Right lobe of liver (tissue), 6 donors: ENCODE data around the gene RSPH4A. TPM values are rescaled to one million over a fixed set of nuclear protein-coding genes. Genes with fewer than 3 reads are reported as not detected.

Experiments used
- ATAC-seq, 4 donors: fragments of 200-7000 bp; cut with Tn5 transposase; one replicate each; pipeline ENCODE4 v1.9.1; 2020; ENCODE audit warnings: mild to moderate bottlenecking in 4 of 4, moderate library complexity in 4 of 4
- DNase-seq, 3 donors: peaks; one replicate each; pipeline ENCODE4 v3.0.0-alpha.2; 2020
- H3K27ac ChIP-seq, 3 donors: fragments of 200-600 bp; one replicate each; pipeline ENCODE4 v1.8.0; 2022
- H3K27me3 ChIP-seq, 2 donors: fragments of 200-600 bp; one replicate each; pipeline ENCODE4 v1.8.0; 2022
- H3K36me3 ChIP-seq, 4 donors: fragments of 200-600 bp; sonication (generic) in 1 of 4; one replicate each; pipeline versions ENCODE4 v1.5.1 to v1.8.0; 2017 to 2022; ENCODE audit warnings: control low read depth in 1 of 4
- H3K4me1 ChIP-seq, 4 donors: fragments of 200-600 bp; sonication (generic) in 1 of 4; one replicate each; pipeline versions ENCODE4 v1.5.1 to v1.8.0; 2017 to 2022; ENCODE audit warnings: control low read depth in 1 of 4
- H3K4me3 ChIP-seq, 3 donors: fragments of 200-600 bp; one replicate each; pipeline ENCODE4 v1.8.0; 2022
- H3K9me3 ChIP-seq, 4 donors: fragments of 200-600 bp; sonication (generic) in 1 of 4; one replicate each; pipeline versions ENCODE4 v1.5.1 to v1.8.0; 2017 to 2022; ENCODE audit warnings: control low read depth in 1 of 4
- POLR2A ChIP-seq: fragments of 450-650 bp; IDR thresholded peaks from one replicate; pipeline ENCODE4 v1.6.1; 2017; ENCODE audit warnings: antibody characterized with exemption, mild to moderate bottlenecking
- WGBS: methylation state at CpG from one replicate; pipeline ENCODE4 v1.1.6; 2018; ENCODE audit warnings: low coverage, low lambda C conversion rate; ENCODE audit not compliant: insufficient coverage; ENCODE audit errors: missing lambda C conversion rate; 5-methylcytosine and 5-hydroxymethylcytosine counted together
- intact Hi-C, 2 donors: fragments of 100-400 bp; cut with DNase I; formaldehyde crosslinking; loops; one replicate each; pipeline versions ENCODE4 v1.11.2 to v1.14.1; 2022
- total RNA-seq, 6 experiments: library from RNA; depleted of rRNA in 2 of 6; stranded (reverse); fragments of >200 nt in 2 of 6; fragmentation: NEBNext Ultra II Directional in 3 of 6; extraction: Animal tissue kit (Norgen Biotek cat#: 25700) in 3 of 6; gene quantifications; one replicate each; pipeline versions ENCODE4 v1.1.0 to v1.2.4, GENCODE V29; 2016 to 2023
- TF ChIP-seq, protein P1 (sequence below), 4 donors: fragments of 200-600 bp in 3 of 4; fragments of 450-650 bp in 1 of 4; IDR thresholded peaks; one replicate each; pipeline versions ENCODE4 v1.5.1 to v1.8.0; 2016 to 2022; ENCODE audit warnings: antibody characterized with exemption in 4 of 4, mild to moderate bottlenecking in 2 of 4
- donor health status: DM: no; HTN: yes; CAD: no.
- donor health status: DM: no; HTN: no; CAD: no.
- donor health status: DM: no; HTN: no; CAD: no.
- donor health status: DM: no; HTN: yes; CAD: no.
- donor health status: DM: no; HTN: yes; CAD: no.

The RSPH4A gene
- total RNA-seq, 6 experiments from 2014 or later, result 0.06 to 0.18 (median 0.16) TPM; not detected in 3

DNA sequence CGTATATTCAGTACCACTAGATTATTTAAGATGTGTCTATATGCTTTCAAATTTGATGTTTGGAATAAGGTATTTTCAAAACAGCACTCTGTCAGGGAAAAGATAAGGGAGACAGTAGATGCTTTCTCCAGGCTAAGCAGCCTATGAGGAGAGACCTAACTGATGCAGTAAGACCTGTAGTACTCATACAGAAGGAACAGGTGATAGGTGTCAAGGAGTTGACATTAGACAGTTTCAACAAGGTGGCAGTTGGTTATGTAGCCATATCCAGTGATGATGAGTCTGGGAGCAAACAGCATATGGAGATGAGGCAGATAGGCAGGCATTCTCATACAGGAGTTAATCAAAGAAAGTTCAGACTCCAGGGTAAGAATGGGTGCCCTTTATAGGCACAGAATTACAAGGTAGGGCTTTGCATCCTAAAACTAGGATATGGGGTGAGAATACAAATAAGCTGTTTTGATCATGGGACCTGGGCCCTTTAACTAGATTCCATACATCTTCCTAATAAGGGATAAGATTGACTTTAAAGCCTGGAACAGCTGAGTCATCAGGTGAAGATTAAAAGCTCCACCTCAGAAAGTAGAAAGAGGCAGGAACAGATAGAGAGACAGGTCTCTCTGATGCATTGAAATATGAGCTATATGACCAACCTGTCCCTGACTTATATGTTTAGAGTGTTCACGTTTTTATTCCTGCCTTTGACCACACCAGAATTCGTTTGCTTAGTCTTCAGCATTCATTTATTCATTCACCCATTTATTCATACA lies 7.9 kb downstream of the RSPH4A start:
- no peak for ATAC-seq
- WGBS, result 55% methylated on average over 3 of the region's 3 CpGs
- TF ChIP-seq POLR2A, result no peak
- TF ChIP-seq, protein P1, sequence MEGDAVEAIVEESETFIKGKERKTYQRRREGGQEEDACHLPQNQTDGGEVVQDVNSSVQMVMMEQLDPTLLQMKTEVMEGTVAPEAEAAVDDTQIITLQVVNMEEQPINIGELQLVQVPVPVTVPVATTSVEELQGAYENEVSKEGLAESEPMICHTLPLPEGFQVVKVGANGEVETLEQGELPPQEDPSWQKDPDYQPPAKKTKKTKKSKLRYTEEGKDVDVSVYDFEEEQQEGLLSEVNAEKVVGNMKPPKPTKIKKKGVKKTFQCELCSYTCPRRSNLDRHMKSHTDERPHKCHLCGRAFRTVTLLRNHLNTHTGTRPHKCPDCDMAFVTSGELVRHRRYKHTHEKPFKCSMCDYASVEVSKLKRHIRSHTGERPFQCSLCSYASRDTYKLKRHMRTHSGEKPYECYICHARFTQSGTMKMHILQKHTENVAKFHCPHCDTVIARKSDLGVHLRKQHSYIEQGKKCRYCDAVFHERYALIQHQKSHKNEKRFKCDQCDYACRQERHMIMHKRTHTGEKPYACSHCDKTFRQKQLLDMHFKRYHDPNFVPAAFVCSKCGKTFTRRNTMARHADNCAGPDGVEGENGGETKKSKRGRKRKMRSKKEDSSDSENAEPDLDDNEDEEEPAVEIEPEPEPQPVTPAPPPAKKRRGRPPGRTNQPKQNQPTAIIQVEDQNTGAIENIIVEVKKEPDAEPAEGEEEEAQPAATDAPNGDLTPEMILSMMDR (IDR thresholded peaks at IDR 0.05), result no peak
- no peak for DNase-seq
- intact Hi-C loops, result no loop called here
- Histone ChIP-seq H3K27ac (no peak overlapping the region), H3K9me3 (no peaks in the 10 kb centered on the region), H3K36me3 (no peaks in the 10 kb centered on the region), H3K4me3 (no peak overlapping the region), H3K4me1 (no peaks in the 10 kb centered on the region), H3K27me3 (no peaks in the 10 kb centered on the region)

DNA sequence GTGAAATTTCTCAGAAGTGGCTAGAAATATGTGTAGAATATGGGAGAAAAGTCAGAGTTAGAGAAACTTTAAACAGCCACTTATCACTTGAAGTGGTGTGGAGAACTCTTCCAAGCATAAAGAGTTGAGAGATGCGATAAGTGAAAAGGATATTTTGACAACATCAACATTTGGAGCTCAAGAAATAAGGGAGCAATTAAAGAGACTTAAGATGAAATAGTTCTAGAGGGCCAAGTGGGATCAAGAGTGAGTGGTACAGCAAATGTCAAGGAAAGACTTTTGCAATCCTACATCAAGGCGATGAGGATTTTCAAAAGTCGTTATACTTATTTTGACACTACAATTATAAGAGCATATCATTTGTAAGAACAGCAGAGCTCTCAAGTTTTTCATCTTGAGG lies 9.6 kb downstream of the RSPH4A start:
- DNase-seq (no peak), ATAC-seq (no peak)
- Histone ChIP-seq H3K36me3 (no peaks in the 10 kb centered on the region), H3K4me1 (no peaks in the 10 kb centered on the region), H3K27me3 (no peaks in the 10 kb centered on the region), H3K27ac (no peak overlapping the region), H3K9me3 (no peaks in the 10 kb centered on the region), H3K4me3 (no peak overlapping the region)
- TF ChIP-seq, protein P1 (IDR thresholded peaks at IDR 0.05), result no peak
- TF ChIP-seq POLR2A, result no peak
- 97% methylated on average over 3 of the region's 3 CpGs for WGBS
- intact Hi-C loops, result no loop called here

DNA sequence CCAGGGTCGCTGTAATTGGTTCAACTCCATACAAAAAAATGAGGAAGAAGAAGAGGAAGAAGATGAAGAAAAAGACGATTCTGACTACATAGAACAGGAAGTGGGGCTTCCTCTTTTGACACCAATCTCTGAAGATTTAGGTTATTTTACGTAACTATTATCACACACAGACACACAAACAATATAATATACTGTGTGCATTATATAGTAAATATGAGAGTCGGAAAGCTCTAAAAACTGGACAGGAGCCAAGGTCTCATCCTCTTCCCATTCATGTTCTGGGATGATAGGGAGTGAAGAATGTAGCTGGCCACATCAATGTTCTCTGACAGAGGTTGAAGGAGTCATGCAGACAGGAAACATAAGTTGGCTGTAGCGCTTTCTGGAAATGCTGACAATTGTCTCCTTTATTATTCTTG lies 13.3 kb downstream of the RSPH4A start:
- no peak for DNase-seq
- TF ChIP-seq, protein P1 (IDR thresholded peaks at IDR 0.05), result no peak
- TF ChIP-seq POLR2A, result no peak
- 49% methylated on average over 5 of the region's 5 CpGs for WGBS
- intact Hi-C loops, result no loop called here
- peak in 3 of 4 donors; percentile 59 to 83 (median 65) for ATAC-seq
- H3K36me3 ChIP-seq, result no peaks in the 10 kb centered on the region
- no peak overlapping the region for H3K27ac ChIP-seq
- no peaks in the 10 kb centered on the region for H3K4me1 ChIP-seq
- no peak overlapping the region for H3K4me3 ChIP-seq
- H3K27me3 ChIP-seq, result no peaks in the 10 kb centered on the region
- no peaks in the 10 kb centered on the region for H3K9me3 ChIP-seq

DNA sequence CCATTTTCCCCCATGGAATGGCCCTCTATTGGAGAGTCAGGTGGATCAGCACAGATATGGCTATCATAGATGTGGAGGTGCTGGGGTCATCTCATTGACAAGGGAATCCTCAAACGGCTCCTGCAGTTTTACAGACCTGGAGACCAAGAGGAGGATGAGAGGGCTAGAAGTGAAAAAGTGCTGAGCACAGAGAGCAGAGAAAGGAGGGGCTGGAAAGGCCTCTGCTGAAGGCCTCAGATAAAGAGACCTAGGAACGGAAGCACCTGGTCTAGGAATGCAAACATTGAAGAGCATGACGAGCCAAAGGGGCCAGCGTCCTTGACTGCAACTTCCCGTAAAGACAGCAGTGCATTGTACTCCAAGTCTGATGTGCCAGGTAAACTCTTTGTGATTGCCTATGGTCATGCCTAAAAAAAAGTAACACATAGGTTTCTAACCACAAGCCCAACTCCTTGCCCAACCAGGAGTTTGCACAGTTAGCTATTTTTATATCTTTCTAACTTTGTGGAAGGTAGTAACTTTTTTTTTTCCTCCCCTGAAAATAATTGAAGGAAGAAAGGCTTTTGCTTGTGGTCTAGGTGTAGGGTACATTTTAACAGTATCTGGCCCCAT lies 15.2 kb downstream of the RSPH4A start:
- Histone ChIP-seq H3K9me3 (no peaks in the 10 kb centered on the region), H3K27ac (no peak overlapping the region), H3K27me3 (no peaks in the 10 kb centered on the region), H3K4me1 (no peaks in the 10 kb centered on the region), H3K4me3 (no peak overlapping the region), H3K36me3 (no peaks in the 10 kb centered on the region)
- TF ChIP-seq, protein P1 (IDR thresholded peaks at IDR 0.05), result no peak
- TF ChIP-seq POLR2A, result no peak
- peak; percentile 42 to 86 (median 80) for ATAC-seq
- WGBS, result 47% methylated on average over 5 of the region's 5 CpGs
- no peak for DNase-seq
- intact Hi-C loops, result no loop called here
